HL-60 (cell line): ENCODE data around the gene FANCM.

Experiments
- GABPA ChIP-seq: IDR thresholded peaks from 2 replicates; pipeline ENCODE4 v1.6.1; 2012; ENCODE audit warnings: low read depth
- POLR2AphosphoS5 ChIP-seq: IDR thresholded peaks from 2 replicates; pipeline ENCODE4 v1.6.1; 2012; ENCODE audit warnings: low read depth
- SPI1 ChIP-seq: IDR thresholded peaks from 2 replicates; pipeline ENCODE4 v1.6.1; 2012; ENCODE audit warnings: low read depth, mild to moderate bottlenecking, borderline replicate concordance
- TF ChIP-seq, protein P1 (sequence below): IDR thresholded peaks from one replicate; pipeline ENCODE4 v1.5.1; 2011; ENCODE audit warnings: low read length, control low read depth, inconsistent platforms; ENCODE audit not compliant: insufficient read depth
- TF ChIP-seq, protein P2 (sequence below): IDR thresholded peaks from 2 replicates; pipeline ENCODE4 v1.6.1; 2012; ENCODE audit warnings: low read depth; ENCODE audit not compliant: insufficient replicate concordance

DNA sequence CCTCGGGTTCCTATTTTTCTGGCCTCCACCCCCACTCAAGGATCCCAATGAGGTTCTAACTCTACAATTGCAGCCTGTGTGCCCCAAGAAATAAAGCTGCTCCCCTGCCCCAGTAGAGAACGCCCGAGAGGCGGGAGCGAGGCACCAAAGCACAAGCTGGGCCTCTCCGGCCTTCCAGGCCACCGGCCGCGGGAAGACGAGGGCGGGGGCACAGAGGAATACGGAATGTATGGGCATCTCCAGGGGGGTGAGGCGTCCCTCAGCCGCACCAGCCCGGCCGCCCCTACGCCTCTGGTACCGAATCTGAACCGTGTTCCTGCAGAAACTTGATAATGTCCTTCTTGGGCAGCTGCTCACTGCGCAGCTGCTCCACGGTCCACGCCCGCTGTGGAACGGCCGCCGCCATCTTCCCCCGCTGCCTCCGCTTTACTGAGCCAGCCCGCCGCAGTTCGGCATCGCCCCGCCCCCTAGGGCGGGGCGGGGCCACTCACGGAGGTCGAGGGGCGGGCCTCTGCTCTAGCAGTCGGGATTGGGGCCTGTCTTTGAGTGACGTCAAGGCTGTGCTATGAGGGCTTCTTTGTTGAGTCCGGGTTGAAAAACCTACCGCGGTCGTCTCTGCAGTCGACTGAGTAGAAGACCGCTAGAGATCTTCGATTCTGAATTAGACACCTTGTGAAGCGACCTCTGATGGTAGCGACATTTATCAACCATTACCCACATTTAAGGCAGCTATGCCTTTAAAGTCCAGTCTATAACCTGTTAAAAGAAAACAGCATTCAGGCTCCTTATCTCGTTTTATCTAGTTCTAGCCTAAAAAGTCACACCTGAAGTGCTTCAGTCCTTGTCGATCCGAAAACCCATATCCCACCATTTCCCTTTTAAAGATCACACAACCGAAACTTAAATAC lies 1.4 kb upstream of the FANCM start, which contains the start of gene FKBP3:
- TF ChIP-seq, protein P1, sequence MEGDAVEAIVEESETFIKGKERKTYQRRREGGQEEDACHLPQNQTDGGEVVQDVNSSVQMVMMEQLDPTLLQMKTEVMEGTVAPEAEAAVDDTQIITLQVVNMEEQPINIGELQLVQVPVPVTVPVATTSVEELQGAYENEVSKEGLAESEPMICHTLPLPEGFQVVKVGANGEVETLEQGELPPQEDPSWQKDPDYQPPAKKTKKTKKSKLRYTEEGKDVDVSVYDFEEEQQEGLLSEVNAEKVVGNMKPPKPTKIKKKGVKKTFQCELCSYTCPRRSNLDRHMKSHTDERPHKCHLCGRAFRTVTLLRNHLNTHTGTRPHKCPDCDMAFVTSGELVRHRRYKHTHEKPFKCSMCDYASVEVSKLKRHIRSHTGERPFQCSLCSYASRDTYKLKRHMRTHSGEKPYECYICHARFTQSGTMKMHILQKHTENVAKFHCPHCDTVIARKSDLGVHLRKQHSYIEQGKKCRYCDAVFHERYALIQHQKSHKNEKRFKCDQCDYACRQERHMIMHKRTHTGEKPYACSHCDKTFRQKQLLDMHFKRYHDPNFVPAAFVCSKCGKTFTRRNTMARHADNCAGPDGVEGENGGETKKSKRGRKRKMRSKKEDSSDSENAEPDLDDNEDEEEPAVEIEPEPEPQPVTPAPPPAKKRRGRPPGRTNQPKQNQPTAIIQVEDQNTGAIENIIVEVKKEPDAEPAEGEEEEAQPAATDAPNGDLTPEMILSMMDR: no peak
- TF ChIP-seq POLR2AphosphoS5: peak; percentile 74
- TF ChIP-seq SPI1: no peak
- peak; percentile 54 for TF ChIP-seq GABPA
- TF ChIP-seq, protein P2, sequence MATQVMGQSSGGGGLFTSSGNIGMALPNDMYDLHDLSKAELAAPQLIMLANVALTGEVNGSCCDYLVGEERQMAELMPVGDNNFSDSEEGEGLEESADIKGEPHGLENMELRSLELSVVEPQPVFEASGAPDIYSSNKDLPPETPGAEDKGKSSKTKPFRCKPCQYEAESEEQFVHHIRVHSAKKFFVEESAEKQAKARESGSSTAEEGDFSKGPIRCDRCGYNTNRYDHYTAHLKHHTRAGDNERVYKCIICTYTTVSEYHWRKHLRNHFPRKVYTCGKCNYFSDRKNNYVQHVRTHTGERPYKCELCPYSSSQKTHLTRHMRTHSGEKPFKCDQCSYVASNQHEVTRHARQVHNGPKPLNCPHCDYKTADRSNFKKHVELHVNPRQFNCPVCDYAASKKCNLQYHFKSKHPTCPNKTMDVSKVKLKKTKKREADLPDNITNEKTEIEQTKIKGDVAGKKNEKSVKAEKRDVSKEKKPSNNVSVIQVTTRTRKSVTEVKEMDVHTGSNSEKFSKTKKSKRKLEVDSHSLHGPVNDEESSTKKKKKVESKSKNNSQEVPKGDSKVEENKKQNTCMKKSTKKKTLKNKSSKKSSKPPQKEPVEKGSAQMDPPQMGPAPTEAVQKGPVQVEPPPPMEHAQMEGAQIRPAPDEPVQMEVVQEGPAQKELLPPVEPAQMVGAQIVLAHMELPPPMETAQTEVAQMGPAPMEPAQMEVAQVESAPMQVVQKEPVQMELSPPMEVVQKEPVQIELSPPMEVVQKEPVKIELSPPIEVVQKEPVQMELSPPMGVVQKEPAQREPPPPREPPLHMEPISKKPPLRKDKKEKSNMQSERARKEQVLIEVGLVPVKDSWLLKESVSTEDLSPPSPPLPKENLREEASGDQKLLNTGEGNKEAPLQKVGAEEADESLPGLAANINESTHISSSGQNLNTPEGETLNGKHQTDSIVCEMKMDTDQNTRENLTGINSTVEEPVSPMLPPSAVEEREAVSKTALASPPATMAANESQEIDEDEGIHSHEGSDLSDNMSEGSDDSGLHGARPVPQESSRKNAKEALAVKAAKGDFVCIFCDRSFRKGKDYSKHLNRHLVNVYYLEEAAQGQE: peak; percentile 35
